H1 (cell line): ENCODE results near the gene KANSL3. TPM values are rescaled to one million over a fixed set of nuclear protein-coding genes. Genes with fewer than 3 reads are reported as not detected.

Source experiments
- PHF8 ChIP-seq: fragments of 200-600 bp; sonication (generic); conservative IDR thresholded peaks from 2 replicates; pipeline ENCODE4 v1.7.1; 2012; ENCODE audit warnings: low read depth, mild to moderate bottlenecking, inconsistent platforms, low read length, moderate library complexity
- polyA plus RNA-seq, 7 experiments: library from polyadenylated mRNA; depleted of rRNA in 3 of 7; stranded (reverse) in 5 of 7; unstranded in 2 of 7; fragments of >200 nt in 5 of 7; fragments of 200-250 nt in 2 of 7; gene quantifications; 1 replicate in 5 of 7; 2 replicates in 1 of 7; 4 replicates in 1 of 7; pipeline versions ENCODE4 v1.2.1 to v1.2.3, GENCODE V29; 2011 to 2013; ENCODE audit warnings: missing spikeins in 2 of 7, mixed read lengths in 2 of 7
- total RNA-seq: library from RNA; stranded (reverse); fragmentation: NEBNext Ultra II Directional; extraction: Animal tissue kit (Norgen Biotek cat#: 25700); gene quantifications from 2 replicates; pipeline ENCODE4 v1.2.1, GENCODE V29; 2021

Gene KANSL3
- total and polyA plus RNA-seq, 2 of the 8 experiments (the other 6 are each of a cell fraction or from before 2014, with no cell fraction given), result 19.8 to 31.4 TPM

- no peak for TF ChIP-seq PHF8
These were observed 11.2 kb upstream of the KANSL3 start (continued) for GRCh38 chr2:96649342-96649741.
